ENCODE data around the gene APLP2. TPM values are rescaled to one million over a fixed set of nuclear protein-coding genes. Genes with fewer than 3 reads are reported as not detected.

The APLP2 gene
- total and polyA plus RNA-seq, 2 of the 13 experiments (the other 11 are each of a cell fraction or from before 2014, with no cell fraction given) = 315 to 594 TPM

GRCh38 chr11:130144141-130144540 is 74.4 kb downstream of the APLP2 start (continued):
- TF ChIP-seq HMG20B (CRISPR knock-in tag; conservative IDR thresholded peaks at IDR 0.05) (peak; percentile 69; the same call in 1 of the 2 replicates), ZBTB3 (CRISPR knock-in tag; IDR thresholded peaks at IDR 0.05; ENCODE audit: borderline replicate concordance, low read depth) (peak; percentile 94), ZMYM4 (CRISPR knock-in tag; IDR thresholded peaks at IDR 0.05) (peak; percentile 83), ESRRA (CRISPR knock-in tag; IDR thresholded peaks at IDR 0.05; ENCODE audit: low read depth) (peak; percentile 79), ZNF605 (CRISPR knock-in tag; IDR thresholded peaks at IDR 0.05) (no peak), HDAC2 (CRISPR knock-in tag; IDR thresholded peaks at IDR 0.05) (peak; percentile 89), ZGPAT (CRISPR knock-in tag; IDR thresholded peaks at IDR 0.05) (peak; percentile 84), RXRA (CRISPR knock-in tag; IDR thresholded peaks at IDR 0.05) (peak; percentile 76; the same call in 1 of the 2 replicates), IKZF5 (CRISPR knock-in tag; IDR thresholded peaks at IDR 0.05) (peak; percentile 92), NR3C1 (CRISPR knock-in tag; IDR thresholded peaks at IDR 0.05) (no peak), RARA (CRISPR knock-in tag; IDR thresholded peaks at IDR 0.05) (peak; percentile 82), PBX2 (CRISPR knock-in tag; IDR thresholded peaks at IDR 0.05) (0 out of 2 replicates have a peak, but pooled peaks have one; percentile 21), ZNF784 (CRISPR knock-in tag; IDR thresholded peaks at IDR 0.05; ENCODE audit: borderline replicate concordance) (no peak), ZNF124 (CRISPR knock-in tag; IDR thresholded peaks at IDR 0.05) (peak; percentile 84; the same call in 1 of the 2 replicates), ZNF496 (CRISPR knock-in tag; IDR thresholded peaks at IDR 0.05; ENCODE audit: insufficient replicate concordance) (no peak), TBP (CRISPR knock-in tag; IDR thresholded peaks at IDR 0.05) (no peak), CBX1 (IDR thresholded peaks at IDR 0.05; ENCODE audit: low read depth) (no peak), HNF4G (IDR thresholded peaks at IDR 0.05; ENCODE audit: borderline replicate concordance, low read depth, low read length) (peak; percentile 96), HNF4G (CRISPR knock-in tag; IDR thresholded peaks at IDR 0.05; ENCODE audit: borderline replicate concordance, low read depth) (peak; percentile 95; the same call in 1 of the 2 replicates), SP4 (CRISPR knock-in tag; IDR thresholded peaks at IDR 0.05) (no peak), MXD1 (CRISPR knock-in tag; IDR thresholded peaks at IDR 0.05) (no peak), SALL2 (CRISPR knock-in tag; IDR thresholded peaks at IDR 0.05) (no peak), SATB2 (CRISPR knock-in tag; IDR thresholded peaks at IDR 0.05) (no peak), FOSL2 (CRISPR knock-in tag; IDR thresholded peaks at IDR 0.05) (peak; percentile 64)

All from HepG2 (cell line).